Esophagus (tissue), 2 donors: ENCODE results near the gene THOC6. TPM values are rescaled to one million over a fixed set of nuclear protein-coding genes. Genes with fewer than 3 reads are reported as not detected.
A peak's percentile ranks its signal among the peaks of the same experiment; 100 is the strongest.

ENCODE experiments used
- H3K27ac ChIP-seq, 2 donors: one replicate each; pipeline ENCODE4 v1.5.1; 2013; ENCODE audit warnings: low read depth in 2 of 2, mild to moderate bottlenecking in 2 of 2, inconsistent platforms in 1 of 2, low read length in 1 of 2, moderate library complexity in 1 of 2
- H3K27me3 ChIP-seq, 2 donors: one replicate each; pipeline ENCODE4 v1.6.1; 2013; ENCODE audit warnings: low read length in 2 of 2, control low read depth in 1 of 2, mild to moderate bottlenecking in 1 of 2; ENCODE audit not compliant: insufficient read depth in 2 of 2, control insufficient read depth in 1 of 2
- H3K36me3 ChIP-seq, 2 donors: one replicate each; pipeline ENCODE4 v1.6.1; 2013; ENCODE audit warnings: low read length in 1 of 2; ENCODE audit not compliant: control insufficient read depth in 2 of 2, insufficient read depth in 2 of 2
- H3K4me1 ChIP-seq, 2 donors: one replicate each; pipeline ENCODE4 v1.6.1; 2013; ENCODE audit warnings: low read length in 1 of 2; ENCODE audit not compliant: control insufficient read depth in 2 of 2, insufficient read depth in 2 of 2
- H3K4me3 ChIP-seq, 2 donors: one replicate each; pipeline ENCODE4 v1.5.1; 2013; ENCODE audit warnings: low read length in 2 of 2, mild to moderate bottlenecking in 2 of 2, low read depth in 1 of 2, moderate library complexity in 1 of 2
- H3K9me3 ChIP-seq, 2 donors: one replicate each; pipeline ENCODE4 v1.6.1; 2013; ENCODE audit warnings: mild to moderate bottlenecking in 2 of 2, low read depth in 1 of 2, low read length in 1 of 2, moderate library complexity in 1 of 2; ENCODE audit not compliant: control insufficient read depth in 2 of 2, insufficient read depth in 1 of 2
- WGBS, 2 donors: extraction: QIAGEN DNeasy Blood & Tissue Kit; methylation state at CpG; one replicate each; pipeline ENCODE4 v1.1.7; 2013; 5-methylcytosine and 5-hydroxymethylcytosine counted together
- polyA plus RNA-seq, 2 donors: library from polyadenylated mRNA; stranded (reverse); fragments of 200-250 nt; gene quantifications; one replicate each; pipeline ENCODE4 v1.2.3, GENCODE V29; 2013
- donor health status: healthy with polysubstance abuse.
- donor health status: Bipolar disorder and iron deficiency.

THOC6 gene
- polyA plus RNA-seq, 2 donors = 24.3 to 37.2 TPM

GRCh38 chr16:3013491-3013951 is 10.3 kb upstream of the THOC6 start:
- Histone ChIP-seq H3K36me3 (no peaks in the 10 kb centered on the region), H3K9me3 (no peaks in the 10 kb centered on the region), H3K27ac (no peak overlapping the region), H3K4me3 (no peak overlapping the region), H3K4me1 (peaks cover 0 to 3% of the 10 kb centered on the region in 2 donors), H3K27me3 (peaks cover 0 to 4% of the 10 kb centered on the region in 2 donors)
- WGBS, 2 donors = 61 to 67% methylated on average over 27 of the region's 27 CpGs

DNA sequence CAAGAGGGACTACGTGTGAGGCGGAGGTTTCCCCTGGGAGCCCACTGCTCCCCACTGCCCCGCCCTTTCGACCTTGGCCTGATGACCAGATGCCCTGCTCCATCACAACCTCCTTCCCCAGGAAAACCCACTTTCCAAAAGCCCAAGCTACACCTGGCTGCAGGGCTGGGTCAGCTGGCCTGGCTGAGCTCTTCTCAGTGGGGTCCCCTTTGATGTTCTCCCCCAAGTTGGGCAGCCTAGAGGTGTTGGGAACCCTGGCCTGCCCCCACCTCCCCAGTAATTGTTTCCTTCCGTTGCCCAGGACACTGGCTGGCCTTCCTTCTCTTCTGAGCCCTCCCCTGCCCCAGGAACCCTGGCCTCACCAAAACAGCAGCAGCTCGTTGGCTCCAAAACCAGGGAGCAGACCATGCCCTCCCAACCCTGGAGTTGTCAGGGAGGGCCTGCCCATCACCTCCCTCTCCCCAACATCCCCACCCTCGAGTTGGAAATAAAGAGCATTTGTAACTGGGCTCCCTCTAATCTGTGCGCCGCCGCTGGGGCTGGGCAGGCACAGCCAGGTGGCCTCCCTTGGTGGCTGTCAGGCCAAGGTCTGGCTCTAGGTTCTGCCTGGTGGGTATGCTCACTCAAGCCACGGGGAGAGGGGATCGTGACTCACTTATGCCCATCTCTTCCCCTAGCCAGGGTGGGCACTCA is 9.7 kb upstream of the THOC6 start:
- Histone ChIP-seq H3K36me3 (no peaks in the 10 kb centered on the region), H3K27ac (no peak overlapping the region), H3K4me1 (peaks cover 0 to 3% of the 10 kb centered on the region in 2 donors), H3K4me3 (no peak overlapping the region), H3K27me3 (peaks cover 0 to 4% of the 10 kb centered on the region in 2 donors), H3K9me3 (no peaks in the 10 kb centered on the region)
- 59 to 66% methylated on average over 12 of the region's 12 CpGs for WGBS, 2 donors

DNA sequence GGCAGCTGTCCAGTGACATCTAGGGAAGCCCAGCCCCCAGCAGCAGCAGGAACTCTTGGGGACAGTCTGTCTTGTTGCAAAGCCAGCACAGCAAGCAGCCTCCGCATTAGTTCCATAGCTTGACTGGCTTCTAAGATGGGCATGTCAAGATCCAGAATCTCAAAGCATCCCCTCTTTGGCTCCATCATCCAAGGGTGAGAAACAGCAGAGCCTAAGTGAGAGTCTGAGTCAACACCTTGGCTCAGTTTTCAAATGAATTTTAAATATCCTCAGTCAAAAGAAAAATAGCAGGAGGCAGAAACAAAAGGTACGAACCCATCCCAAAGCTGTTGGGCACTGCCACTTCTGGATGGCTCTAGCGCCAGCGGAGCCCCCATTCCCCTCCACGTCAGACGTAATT is 8.9 kb upstream of the THOC6 start:
- no peaks in the 10 kb centered on the region for H3K9me3 ChIP-seq

GRCh38 chr16:3015865-3016521 is 7.8 kb upstream of the THOC6 start:
- WGBS, 2 donors = 85 to 86% methylated on average over 13 of the region's 13 CpGs
- Histone ChIP-seq H3K27me3 (peaks cover 0 to 4% of the 10 kb centered on the region in 2 donors), H3K36me3 (no peaks in the 10 kb centered on the region), H3K4me3 (no peak overlapping the region), H3K4me1 (peaks cover 0 to 6% of the 10 kb centered on the region in 2 donors), H3K27ac (no peak overlapping the region), H3K9me3 (no peaks in the 10 kb centered on the region)

More for the DNA sequence above, 8.9 kb upstream of the THOC6 start:
- Histone ChIP-seq H3K27ac (no peak overlapping the region), H3K4me1 (peaks cover 0 to 6% of the 10 kb centered on the region in 2 donors), H3K4me3 (no peak overlapping the region), H3K27me3 (peaks cover 0 to 4% of the 10 kb centered on the region in 2 donors), H3K36me3 (no peaks in the 10 kb centered on the region)
- 82 to 83% methylated on average over 6 of the region's 6 CpGs for WGBS, 2 donors

GRCh38 chr16:3017344-3017743 is 6.5 kb upstream of the THOC6 start:
- Histone ChIP-seq H3K9me3 (no peaks in the 10 kb centered on the region), H3K36me3 (no peaks in the 10 kb centered on the region), H3K4me1 (peaks cover 0 to 17% of the 10 kb centered on the region in 2 donors), H3K27ac (no peak overlapping the region), H3K27me3 (no peaks in the 10 kb centered on the region), H3K4me3 (no peak overlapping the region)
- WGBS, 2 donors = 68 to 76% methylated on average over 17 to 20 of the region's 20 CpGs

- H3K27me3 ChIP-seq = no peaks in the 10 kb centered on the region
- WGBS, 2 donors = 13 to 14% methylated on average over 50 to 52 of the region's 52 CpGs
- peaks cover 3 to 23% of the 10 kb centered on the region in 2 donors for H3K4me1 ChIP-seq
These were observed 5.9 kb upstream of the THOC6 start, which contains the start of gene CLDN6 for GRCh38 chr16:3017794-3018506. CLDN6 (minus strand) TSS chr16:3018183; CDS start chr16:3016021, 2,162 bp downstream.

DNA sequence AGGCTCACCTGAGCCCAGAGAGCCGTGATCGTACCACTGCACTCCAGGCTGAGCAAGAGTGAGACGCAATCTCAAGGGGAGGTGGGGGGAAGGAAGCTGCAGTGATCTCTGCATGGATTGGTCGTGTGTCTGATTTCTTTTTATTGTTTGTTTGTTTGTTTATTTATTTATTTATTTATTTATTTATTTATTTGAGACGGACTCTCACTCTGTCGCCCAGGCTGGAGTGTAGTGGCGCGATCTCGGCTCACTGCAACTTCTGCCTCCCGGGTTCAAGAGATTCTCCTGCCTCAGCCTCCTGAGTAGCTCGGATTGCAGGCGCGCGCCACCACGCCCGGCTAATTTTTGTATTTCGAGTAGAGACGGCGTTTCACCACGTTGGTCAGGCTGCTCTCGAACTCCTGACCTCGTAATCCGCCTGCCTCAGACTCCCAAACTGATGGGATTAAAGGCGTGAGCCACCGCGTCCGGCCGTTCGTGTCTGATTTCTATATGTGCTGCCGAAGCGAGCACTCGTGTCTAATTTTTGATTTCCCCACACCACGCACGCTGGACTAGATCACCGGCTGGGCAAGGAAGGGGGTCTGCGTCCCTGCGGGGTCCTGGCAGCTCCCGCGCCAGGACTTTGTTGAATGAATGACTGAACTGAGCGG is 4.1 kb upstream of the THOC6 start:
- Histone ChIP-seq H3K27me3 (no peaks in the 10 kb centered on the region), H3K27ac (no peak overlapping the region), H3K4me1 (peaks cover 7 to 32% of the 10 kb centered on the region in 2 donors), H3K36me3 (no peaks in the 10 kb centered on the region), H3K9me3 (no peaks in the 10 kb centered on the region), H3K4me3 (peak overlapping the region; percentile 35 to 67)
- WGBS, 2 donors = 29 to 30% methylated on average over 40 of the region's 40 CpGs

More at GRCh38 chr16:3017794-3018506, 5.9 kb upstream of the THOC6 start, which contains the start of gene CLDN6:
- Histone ChIP-seq H3K4me3 (no peak within 1 kb of the TSS), H3K27ac (no peak within 1 kb of the TSS), H3K9me3 (no peaks in the 10 kb centered on the region), H3K36me3 (no peaks in the 10 kb centered on the region)

DNA sequence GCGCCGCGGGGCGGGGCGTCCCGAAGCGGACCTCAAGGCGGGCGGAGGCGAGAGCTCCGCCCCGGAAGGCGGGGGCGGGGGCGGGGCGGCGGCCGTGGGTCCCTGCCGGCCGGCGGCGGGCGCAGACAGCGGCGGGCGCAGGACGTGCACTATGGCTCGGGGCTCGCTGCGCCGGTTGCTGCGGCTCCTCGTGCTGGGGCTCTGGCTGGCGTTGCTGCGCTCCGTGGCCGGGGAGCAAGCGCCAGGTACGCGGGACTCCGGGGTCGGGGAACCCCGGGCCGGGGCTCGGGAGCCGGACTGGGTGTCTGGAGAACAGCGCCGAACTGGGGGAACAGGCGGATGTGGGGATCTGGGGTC is 3.6 kb upstream of the THOC6 start, which contains the start of gene TNFRSF12A:
Gene TNFRSF12A (plus strand): TSS at position 122 of the 357 bp plus-strand sequence. CDS start 30 bp downstream, at position 152.
- peaks cover 7 to 32% of the 10 kb centered on the region in 2 donors for H3K4me1 ChIP-seq
- H3K27me3 ChIP-seq = no peaks in the 10 kb centered on the region
- H3K9me3 ChIP-seq = no peaks in the 10 kb centered on the region
- WGBS, 2 donors = 0 to 1% methylated on average over 41 to 49 of the region's 49 CpGs
- H3K27ac ChIP-seq = peak within 1 kb of the TSS; percentile 96 to 98
- no peaks in the 10 kb centered on the region for H3K36me3 ChIP-seq
- peak within 1 kb of the TSS; percentile 67 to 69 for H3K4me3 ChIP-seq
